GM13977 (cell line): Measurements from ENCODE around the gene COL6A1.

Experiments used
- DNase-seq: peaks from one replicate; pipeline ENCODE4 v3.0.0; 2012; ENCODE audit warnings: low spot score
- CTCF ChIP-seq: IDR thresholded peaks from 2 replicates; pipeline ENCODE4 v1.5.1; 2012; ENCODE audit warnings: mild to moderate bottlenecking, control low read depth; ENCODE audit not compliant: insufficient read depth; ENCODE audit errors: extremely low read depth, missing control alignments
- in situ Hi-C: fragments of 300-500 bp; cut with MboI; formaldehyde crosslinking; loops from one replicate; pipeline ENCODE4 v1.12.0; 2022; ENCODE audit warnings: low sequenced_read_pairs, low pct_unique_long_range_greater_than_20kb, mixed read lengths, inconsistent platforms; ENCODE audit not compliant: unreplicated experiment

Gene COL6A1

GRCh38 chr21:45981151-45982091 is at the start of gene COL6A1:
TSS of gene COL6A1 (plus strand) at chr21:45981770. CDS start at chr21:45981851, 81 bp downstream.
- peak; percentile 80 for DNase-seq
- in situ Hi-C loops: no loop called here
- no peak for TF ChIP-seq CTCF

DNA sequence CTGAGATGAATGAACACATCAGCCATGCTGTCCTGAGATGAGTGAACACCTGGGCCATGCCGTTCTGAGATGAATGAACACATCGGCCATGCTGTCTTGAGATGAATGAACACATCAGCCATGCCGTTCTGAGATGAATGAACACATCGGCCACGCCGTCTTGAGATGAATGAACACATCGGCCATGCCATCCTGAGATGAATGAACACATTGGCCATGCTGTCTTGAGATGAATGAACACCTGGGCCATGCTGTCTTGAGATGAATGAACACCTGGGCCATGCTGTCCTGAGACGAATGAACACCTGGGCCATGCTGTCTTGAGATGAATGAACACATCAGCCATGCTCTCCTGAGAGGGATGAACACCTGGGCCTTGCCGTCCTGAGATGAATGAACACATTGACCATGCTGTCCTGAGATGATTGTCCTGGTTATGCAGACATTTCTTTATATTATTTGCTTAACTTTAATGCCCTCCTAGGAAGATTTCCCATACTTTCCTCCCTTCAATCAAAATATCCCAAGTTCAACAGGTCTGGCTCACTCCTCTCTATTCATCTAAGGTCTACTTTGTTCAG is 48.6 kb upstream of the COL6A1 start:
- TF ChIP-seq CTCF: no peak
- no peak for DNase-seq
- in situ Hi-C loops: no loop called here

DNA sequence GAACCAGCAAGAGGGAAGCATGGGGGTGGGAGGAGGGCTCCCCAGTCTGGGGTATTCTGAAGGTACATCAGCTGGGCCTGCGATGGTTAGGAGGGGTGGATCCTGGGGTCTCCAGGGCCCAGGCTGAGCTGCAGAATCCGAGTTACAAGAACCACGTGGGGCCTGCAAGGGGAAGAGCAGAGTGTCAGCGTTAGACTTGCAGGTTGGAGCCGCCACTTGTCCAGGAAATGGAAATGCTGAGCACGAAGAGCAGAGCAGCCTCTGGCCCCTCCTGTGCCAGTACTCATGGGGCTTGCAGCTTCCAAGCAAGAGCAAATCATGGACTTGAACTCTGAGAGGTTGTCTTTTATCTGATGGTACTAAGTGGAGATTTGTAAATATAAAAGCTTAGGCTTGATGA is 47.5 kb upstream of the COL6A1 start:
- no peak for TF ChIP-seq CTCF
- no peak for DNase-seq
- in situ Hi-C loops: no loop called here

DNA sequence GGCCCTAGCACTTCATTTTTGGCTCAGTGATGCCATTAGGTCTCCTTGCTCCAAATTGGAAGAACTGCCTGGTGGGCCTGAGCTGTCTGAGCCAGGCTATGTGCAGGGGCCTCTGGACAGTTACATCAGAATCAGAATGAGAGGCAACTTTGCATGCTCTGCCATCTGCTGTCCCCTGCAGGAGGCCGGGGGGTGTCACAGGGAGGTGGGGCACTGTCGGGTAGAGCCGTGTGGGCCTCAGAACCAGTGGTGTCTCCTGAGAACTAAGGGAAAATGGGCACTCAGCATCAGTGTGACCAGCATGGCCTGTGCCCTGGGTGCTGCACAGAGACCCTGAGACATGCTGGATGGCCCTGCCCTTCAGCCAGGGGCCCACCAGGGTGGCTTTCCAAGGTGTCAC is 47.0 kb upstream of the COL6A1 start:
- DNase-seq: no peak
- in situ Hi-C loops: no loop called here
- TF ChIP-seq CTCF: no peak

- in situ Hi-C loops: no loop called here
- no peak for TF ChIP-seq CTCF
- DNase-seq: no peak
Observed at GRCh38 chr21:45935628-45936027, 45.9 kb upstream of the COL6A1 start.

DNA sequence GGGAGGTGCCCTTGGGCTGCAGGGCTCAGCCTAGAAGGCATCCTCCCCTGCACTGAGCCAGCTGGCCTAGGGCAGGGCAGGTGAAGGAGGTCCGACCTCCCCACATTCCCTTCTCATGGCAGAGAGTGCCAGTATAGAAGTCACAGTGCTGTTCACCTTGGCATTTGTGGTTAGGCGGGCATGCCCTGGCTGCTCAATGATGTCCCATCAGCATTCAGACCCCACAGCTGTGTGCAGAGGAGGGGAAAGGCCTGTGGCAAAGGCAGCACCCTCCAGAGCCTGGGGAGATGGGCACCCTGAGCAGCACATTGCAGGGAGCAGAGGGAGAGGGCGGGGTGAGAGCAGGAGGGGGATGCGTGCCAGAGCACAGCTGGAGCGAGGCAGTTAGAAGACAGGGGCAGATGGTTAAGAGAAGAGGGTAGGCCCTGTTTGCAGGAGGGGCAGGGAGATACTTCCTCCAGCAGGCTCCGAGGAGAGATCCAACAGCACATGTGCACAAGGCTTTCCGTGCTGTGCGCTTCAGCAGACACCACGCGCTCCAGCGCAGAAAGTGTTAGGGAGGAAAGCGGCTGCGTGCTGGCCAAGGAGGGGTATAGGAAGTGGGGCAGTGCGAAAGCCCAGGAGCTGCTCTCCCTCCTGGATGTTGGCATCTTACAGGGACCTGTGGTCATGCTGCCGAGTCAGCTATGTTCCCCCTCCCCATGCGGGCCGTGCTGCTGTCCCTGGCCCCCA is 43.7 kb upstream of the COL6A1 start:
- no peak for TF ChIP-seq CTCF
- no peak for DNase-seq
- in situ Hi-C loops: no loop called here
